Osteoblast (primary cell): Measurements from ENCODE around the gene SELENOM. TPM values are rescaled to one million over a fixed set of nuclear protein-coding genes. Genes with fewer than 3 reads are reported as not detected.

ENCODE experiments used
- DNase-seq: peaks from one replicate; pipeline ENCODE4 v3.0.0; 2011; ENCODE audit warnings: low spot score, mixed read lengths; ENCODE audit not compliant: insufficient read length; ENCODE audit errors: missing footprints
- H2AFZ ChIP-seq: 2 replicates; pipeline ENCODE4 v1.6.0; 2011; ENCODE audit warnings: mild to moderate bottlenecking, low read length
- H3K27ac ChIP-seq: 2 replicates; pipeline ENCODE4 v1.5.1; 2011; ENCODE audit warnings: mild to moderate bottlenecking, low read depth, low read length, moderate library complexity
- H3K27me3 ChIP-seq: 2 replicates; pipeline ENCODE4 v1.6.0; 2012; ENCODE audit warnings: mild to moderate bottlenecking, control low read depth, inconsistent platforms, low read length, moderate library complexity; ENCODE audit not compliant: insufficient read depth
- H3K36me3 ChIP-seq: 2 replicates; pipeline ENCODE4 v1.5.1; 2011; ENCODE audit warnings: mild to moderate bottlenecking, low read length, control low read depth, moderate library complexity; ENCODE audit not compliant: insufficient read depth
- H3K4me1 ChIP-seq: 2 replicates; pipeline ENCODE4 v1.5.1; 2011; ENCODE audit warnings: mild to moderate bottlenecking, low read length, control low read depth, moderate library complexity; ENCODE audit not compliant: insufficient read depth
- H3K4me2 ChIP-seq: 2 replicates; pipeline ENCODE4 v1.6.0; 2011; ENCODE audit warnings: mild to moderate bottlenecking, low read length; ENCODE audit not compliant: insufficient read depth
- H3K4me3 ChIP-seq: fragments of 200-600 bp; sonication (generic); 3 replicates; pipeline ENCODE4 v1.5.1; 2012; ENCODE audit warnings: mild to moderate bottlenecking, low read length, inconsistent platforms; ENCODE audit not compliant: insufficient read depth
- H3K79me2 ChIP-seq: 2 replicates; pipeline ENCODE4 v1.6.0; 2012; ENCODE audit warnings: mild to moderate bottlenecking, low read length, control low read depth, inconsistent platforms; ENCODE audit not compliant: insufficient read depth
- H3K9me3 ChIP-seq: 2 replicates; pipeline ENCODE4 v1.5.1; 2011; ENCODE audit warnings: low read depth, low read length, control low read depth
- H4K20me1 ChIP-seq: 2 replicates; pipeline ENCODE4 v1.6.0; 2012; ENCODE audit warnings: mild to moderate bottlenecking, low read length, control low read depth; ENCODE audit not compliant: insufficient read depth
- CTCF ChIP-seq: IDR thresholded peaks from 2 replicates; pipeline ENCODE4 v1.5.1; 2011; ENCODE audit warnings: mild to moderate bottlenecking, low read depth, low read length, moderate library complexity; ENCODE audit errors: extremely low read depth
- total RNA-seq: library from RNA; depleted of rRNA; stranded (reverse); fragments of >200 nt; gene quantifications from 2 replicates; pipeline ENCODE4 v1.2.3, GENCODE V29; 2012

The SELENOM gene
- total RNA-seq, 1 donor: 157 TPM

GRCh38 chr22:31107894-31108218 lies 488 bp upstream of the SELENOM start:
- Histone ChIP-seq H3K4me3 (peak overlapping the region; percentile 71), H2AFZ (peak overlapping the region; percentile 98), H3K36me3 (peaks cover 29% of the 10 kb centered on the region), H3K27me3 (no peaks in the 10 kb centered on the region), H3K4me1 (peaks cover 27% of the 10 kb centered on the region), H4K20me1 (peaks cover 30% of the 10 kb centered on the region), H3K79me2 (peaks cover 27% of the 10 kb centered on the region), H3K27ac (peak overlapping the region; percentile 70), H3K4me2 (peak overlapping the region; percentile 97), H3K9me3 (no peaks in the 10 kb centered on the region)
- DNase-seq: no peak
- TF ChIP-seq CTCF: no peak

- no peaks in the 10 kb centered on the region for H3K9me3 ChIP-seq
- peaks cover 28% of the 10 kb centered on the region for H3K79me2 ChIP-seq
- peak overlapping the region; percentile 97 for H3K27ac ChIP-seq
- H3K27me3 ChIP-seq: no peaks in the 10 kb centered on the region
- H3K4me2 ChIP-seq: peak overlapping the region; percentile 82
- H4K20me1 ChIP-seq: peaks cover 36% of the 10 kb centered on the region
- peaks cover 34% of the 10 kb centered on the region for H3K36me3 ChIP-seq
- no peak for TF ChIP-seq CTCF
- H3K4me1 ChIP-seq: peaks cover 37% of the 10 kb centered on the region
- H3K4me3 ChIP-seq: peak overlapping the region; percentile 93
- H2AFZ ChIP-seq: peak overlapping the region; percentile 82
- peak; percentile 83 for DNase-seq
These were observed 614 bp downstream of the SELENOM start for GRCh38 chr22:31106731-31107177.

GRCh38 chr22:31106001-31106571 lies 1.3 kb downstream of the SELENOM start:
- Histone ChIP-seq H3K36me3 (peaks cover 39% of the 10 kb centered on the region), H3K27me3 (no peaks in the 10 kb centered on the region), H3K9me3 (no peaks in the 10 kb centered on the region), H3K4me2 (peak overlapping the region; percentile 82), H3K4me3 (peak overlapping the region; percentile 93), H3K79me2 (peaks cover 30% of the 10 kb centered on the region), H4K20me1 (peaks cover 37% of the 10 kb centered on the region), H2AFZ (no peak overlapping the region), H3K27ac (peak overlapping the region; percentile 97), H3K4me1 (peaks cover 39% of the 10 kb centered on the region)
- DNase-seq: peak; percentile 86
- TF ChIP-seq CTCF: peak; percentile 30

- Histone ChIP-seq H2AFZ (no peak overlapping the region), H3K4me1 (peaks cover 39% of the 10 kb centered on the region), H3K4me3 (peak overlapping the region; percentile 93), H3K27ac (peak overlapping the region; percentile 97), H3K27me3 (no peaks in the 10 kb centered on the region), H3K79me2 (peaks cover 30% of the 10 kb centered on the region), H3K9me3 (no peaks in the 10 kb centered on the region), H3K36me3 (peaks cover 44% of the 10 kb centered on the region), H4K20me1 (peaks cover 37% of the 10 kb centered on the region), H3K4me2 (peak overlapping the region; percentile 82)
- DNase-seq: peak; percentile 68
- no peak for TF ChIP-seq CTCF
These were observed 2.0 kb downstream of the SELENOM start for GRCh38 chr22:31105282-31105929.
